ENCODE measurements around the gene BAHCC1. TPM values are rescaled to one million over a fixed set of nuclear protein-coding genes. Genes with fewer than 3 reads are reported as not detected.

BAHCC1 gene
- total and polyA plus RNA-seq, 9 of the 15 experiments (the other 6 are each of a cell fraction or from before 2014, with no cell fraction given) = 0.14 to 26.9 (median 5.0) TPM

GRCh38 chr17:81469266-81469665 lies 74.0 kb downstream of the BAHCC1 start:
- no peak overlapping the region for H3K4me2 ChIP-seq (ENCODE audit: insufficient read depth, low read length)
- TF ChIP-seq ZNF764 (CRISPR knock-in tag; IDR thresholded peaks at IDR 0.05; ENCODE audit: low read depth) (no peak), ZNF449 (CRISPR knock-in tag; IDR thresholded peaks at IDR 0.05) (no peak), FOXO4 (CRISPR knock-in tag; IDR thresholded peaks at IDR 0.05) (no peak), POLR2G (IDR thresholded peaks at IDR 0.05; ENCODE audit: low read depth, low read length) (0 out of 2 replicates have a peak, but pooled peaks have one; percentile 21)
- ChIA-PET POLR2A (interaction anchor here (0.7 kb wide), 1 partner anchor 162 kb away, joined by 3 read pairs; no protein-coding TSS in a partner anchor), CTCF (ENCODE audit: low intra/inter-chr PET ratio) (no interaction called here)
- H3K9me3 ChIP-seq (replicated peaks; ENCODE audit: control insufficient read depth, insufficient read depth, low read depth, low read length) = no peaks in the 10 kb centered on the region
- H3K79me2 ChIP-seq (ENCODE audit: control insufficient read depth, insufficient read depth, low read length) = no peaks in the 10 kb centered on the region
- H3K27ac ChIP-seq (ENCODE audit: extremely low read depth, low read depth, low read length) = no peak overlapping the region
- no peaks in the 10 kb centered on the region for H3K27me3 ChIP-seq (ENCODE audit: control insufficient read depth in 2 of 2, insufficient read depth in 2 of 2, low read length in 2 of 2)
- DNase-seq (ENCODE audit: extremely low read depth in 1 of 4, low spot score in 3 of 4) (no peak), ATAC-seq (no peak), FAIRE-seq (no peak)
- H3K4me3 ChIP-seq = no peak overlapping the region
- no TSS peak for BruUV-seq (replicated peaks)
- H2AFZ ChIP-seq (ENCODE audit: low read depth, low read length) = no peak overlapping the region
- H3K9ac ChIP-seq (ENCODE audit: insufficient read depth in 1 of 2, low read depth in 2 of 2, low read length in 2 of 2) = peak overlapping the region in 1 of 2 experiments; percentile 55; a peak in 1 of 4 replicates
- intact Hi-C loops (cut with micrococcal nuclease) = no loop called here
- WGBS (ENCODE audit: insufficient coverage, low coverage, missing lambda C conversion rate) = 80% methylated on average over 6 of the region's 13 CpGs
- in situ Hi-C loops (cut with MboI) = no loop called here
- no peaks in the 10 kb centered on the region for H3K36me3 ChIP-seq (ENCODE audit: control insufficient read depth, insufficient read depth, low read length)
- no peaks in the 10 kb centered on the region for H4K20me1 ChIP-seq (replicated peaks; ENCODE audit: control insufficient read depth, insufficient read depth, low read length)
- no peaks in the 10 kb centered on the region for H3K9me1 ChIP-seq (ENCODE audit: control insufficient read depth, insufficient read depth, low read length)
- peaks cover 7 to 53% of the 10 kb centered on the region in 2 experiments; a peak in 4 of 5 replicates for H3K4me1 ChIP-seq (replicated peaks in 1 of 2; ENCODE audit: control insufficient read depth in 2 of 2, insufficient read depth in 2 of 2, low read length in 2 of 2)
